Astrocyte (in vitro differentiated cells and primary cell): Measurements from ENCODE around the gene ZBTB33.

Experiments used
- EZH2 ChIP-seq: IDR thresholded peaks from 2 replicates; pipeline ENCODE4 v1.6.1; 2012; ENCODE audit warnings: mild to moderate bottlenecking, low read length, inconsistent platforms; ENCODE audit not compliant: insufficient read depth
- TF ChIP-seq, protein P1 (sequence below): IDR thresholded peaks from 2 replicates; pipeline ENCODE4 v1.5.1; 2011; ENCODE audit warnings: low read depth, mild to moderate bottlenecking, inconsistent platforms, low read length, moderate library complexity; ENCODE audit not compliant: insufficient read depth

DNA sequence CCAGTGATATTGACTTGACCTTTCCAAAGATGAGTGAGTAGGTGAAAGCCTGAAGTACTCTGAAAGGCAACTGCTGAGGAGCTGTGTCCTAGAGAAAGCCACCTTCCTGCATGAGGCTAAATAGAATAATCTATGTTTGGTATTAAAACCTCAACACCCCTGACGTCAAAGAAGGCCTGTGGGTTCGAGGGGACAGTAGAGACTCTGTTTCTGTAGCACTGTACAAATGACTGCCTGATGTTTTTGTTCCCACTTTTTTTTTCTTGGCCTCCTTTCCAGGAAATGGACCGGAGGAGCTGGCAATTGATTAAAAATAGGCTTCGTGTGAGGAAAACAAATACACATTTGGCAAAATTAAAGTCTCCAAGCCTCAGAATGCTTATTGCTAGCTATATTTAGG is 31.1 kb downstream of the ZBTB33 start:
- TF ChIP-seq, protein P1, sequence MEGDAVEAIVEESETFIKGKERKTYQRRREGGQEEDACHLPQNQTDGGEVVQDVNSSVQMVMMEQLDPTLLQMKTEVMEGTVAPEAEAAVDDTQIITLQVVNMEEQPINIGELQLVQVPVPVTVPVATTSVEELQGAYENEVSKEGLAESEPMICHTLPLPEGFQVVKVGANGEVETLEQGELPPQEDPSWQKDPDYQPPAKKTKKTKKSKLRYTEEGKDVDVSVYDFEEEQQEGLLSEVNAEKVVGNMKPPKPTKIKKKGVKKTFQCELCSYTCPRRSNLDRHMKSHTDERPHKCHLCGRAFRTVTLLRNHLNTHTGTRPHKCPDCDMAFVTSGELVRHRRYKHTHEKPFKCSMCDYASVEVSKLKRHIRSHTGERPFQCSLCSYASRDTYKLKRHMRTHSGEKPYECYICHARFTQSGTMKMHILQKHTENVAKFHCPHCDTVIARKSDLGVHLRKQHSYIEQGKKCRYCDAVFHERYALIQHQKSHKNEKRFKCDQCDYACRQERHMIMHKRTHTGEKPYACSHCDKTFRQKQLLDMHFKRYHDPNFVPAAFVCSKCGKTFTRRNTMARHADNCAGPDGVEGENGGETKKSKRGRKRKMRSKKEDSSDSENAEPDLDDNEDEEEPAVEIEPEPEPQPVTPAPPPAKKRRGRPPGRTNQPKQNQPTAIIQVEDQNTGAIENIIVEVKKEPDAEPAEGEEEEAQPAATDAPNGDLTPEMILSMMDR: no peak
- TF ChIP-seq EZH2: no peak
